ENCODE results near the gene HOXD4. TPM values are rescaled to one million over a fixed set of nuclear protein-coding genes. Genes with fewer than 3 reads are reported as not detected.

Gene HOXD4
- total RNA-seq, 2 donors from 2014 or later = 0.52 TPM; not detected in 1

GRCh38 chr2:176187200-176187898 is 36.0 kb downstream of the HOXD4 start:
- Histone ChIP-seq H3K27me3 (peaks cover 27 to 36% of the 10 kb centered on the region in 2 donors), H3K27ac (no peak overlapping the region), H3K4me1 (peaks cover 0 to 30% of the 10 kb centered on the region in 2 donors), H3K4me3 (peak overlapping the region; percentile 35 to 51), H3K36me3 (no peaks in the 10 kb centered on the region), H3K9me3 (no peaks in the 10 kb centered on the region)
- no peak for DNase-seq (ENCODE audit: low spot score)
- TF ChIP-seq CTCF (IDR thresholded peaks at IDR 0.05) = no peak

- TF ChIP-seq CTCF (IDR thresholded peaks at IDR 0.05) = no peak
- Histone ChIP-seq H3K4me1 (peaks cover 0 to 30% of the 10 kb centered on the region in 2 donors), H3K27me3 (peaks cover 27 to 36% of the 10 kb centered on the region in 2 donors), H3K4me3 (peak within 1 kb of the TSS; percentile 35 to 51), H3K27ac (peak within 1 kb of the TSS in 1 of 2 donors; percentile 14), H3K36me3 (no peaks in the 10 kb centered on the region), H3K9me3 (no peaks in the 10 kb centered on the region)
- DNase-seq (ENCODE audit: low spot score) = no peak
Observed at GRCh38 chr2:176187899-176188773, 36.8 kb downstream of the HOXD4 start, which contains the start of gene HOXD1. Gene HOXD1 (plus strand): TSS chr2:176188668. CDS start chr2:176188802, 134 bp downstream.

- H3K27me3 ChIP-seq = peaks cover 33 to 37% of the 10 kb centered on the region in 2 donors
- H3K4me1 ChIP-seq = peaks cover 0 to 30% of the 10 kb centered on the region in 2 donors
- H3K9me3 ChIP-seq = no peaks in the 10 kb centered on the region
- H3K36me3 ChIP-seq = no peaks in the 10 kb centered on the region
- TF ChIP-seq CTCF (IDR thresholded peaks at IDR 0.05) = no peak
- peak overlapping the region in 1 of 2 donors; percentile 14 for H3K27ac ChIP-seq
- H3K4me3 ChIP-seq = peak overlapping the region; percentile 35 to 51
- DNase-seq (ENCODE audit: low spot score) = no peak
Observed at GRCh38 chr2:176188774-176189680, 37.7 kb downstream of the HOXD4 start.

GRCh38 chr2:176189681-176190641 is 38.6 kb downstream of the HOXD4 start:
- Histone ChIP-seq H3K36me3 (no peaks in the 10 kb centered on the region), H3K4me3 (peak overlapping the region in 1 of 2 donors; percentile 51), H3K9me3 (no peaks in the 10 kb centered on the region), H3K27ac (no peak overlapping the region), H3K4me1 (peaks cover 0 to 30% of the 10 kb centered on the region in 2 donors), H3K27me3 (peaks cover 33 to 46% of the 10 kb centered on the region in 2 donors)
- no peak for DNase-seq (ENCODE audit: low spot score)
- no peak for TF ChIP-seq CTCF (IDR thresholded peaks at IDR 0.05)
